Stomach (tissue), 4 donors: Measurements from ENCODE around the gene ICE1.

Experiments
- CTCF ChIP-seq, 7 experiments: fragments of 450-650 bp in 4 of 7; fragments of 200-600 bp in 3 of 7; sonication (generic) in 3 of 7; IDR thresholded peaks; one replicate each; pipeline ENCODE4 v1.5.1; 2016 to 2019; ENCODE audit warnings: antibody characterized with exemption in 7 of 7, control low read depth in 2 of 7, mild to moderate bottlenecking in 1 of 7
- POLR2A ChIP-seq, 4 donors: fragments of 450-650 bp; IDR thresholded peaks; one replicate each; pipeline ENCODE4 v1.6.1; 2016; ENCODE audit warnings: antibody characterized with exemption in 4 of 4, control low read depth in 2 of 4, mild to moderate bottlenecking in 1 of 4, moderate library complexity in 1 of 4
- POLR2AphosphoS5 ChIP-seq, 3 donors: sonication (generic); formaldehyde crosslinking; IDR thresholded peaks; one replicate each; pipeline ENCODE4 v1.6.1; 2016; ENCODE audit warnings: antibody characterized with exemption in 3 of 3

GRCh38 chr5:5534333-5534732, 111.9 kb downstream of the ICE1 start:
- TF ChIP-seq CTCF (IDR thresholded peaks at IDR 0.05), result no peak
- TF ChIP-seq POLR2A (IDR thresholded peaks at IDR 0.05), result no peak
- no peak for TF ChIP-seq POLR2AphosphoS5 (IDR thresholded peaks at IDR 0.05)
